HG03469 (cell line): ENCODE data around the gene DUS3L.
"Not testable (repeated sequence)": the region's sequence is repeated elsewhere in the genome, so short reads cannot be mapped to it uniquely, and the experiment has no call there.

Experiments
- ATAC-seq: cut with Tn5 transposase; IDR thresholded peaks from one replicate; pipeline ENCODE4 v1.9.1; 2021; ENCODE audit warnings: mild to moderate bottlenecking, moderate library complexity, moderate number of reproducible peaks; ENCODE audit not compliant: unreplicated experiment

DUS3L gene

GRCh38 chr19:5801796-5802619, 11.0 kb upstream of the DUS3L start:
- ATAC-seq = no peak

- ATAC-seq = no peak
Measured at GRCh38 chr19:5800361-5801270, 9.7 kb upstream of the DUS3L start.

GRCh38 chr19:5799247-5800241, 8.6 kb upstream of the DUS3L start:
- no peak for ATAC-seq

GRCh38 chr19:5798244-5798643, 7.3 kb upstream of the DUS3L start:
- no peak for ATAC-seq

- ATAC-seq = no peak
Measured at GRCh38 chr19:5795382-5795919, 4.5 kb upstream of the DUS3L start.

GRCh38 chr19:5793188-5793587, 2.2 kb upstream of the DUS3L start:
- ATAC-seq = no peak

GRCh38 chr19:5792224-5792623, 1.3 kb upstream of the DUS3L start:
- no peak for ATAC-seq

GRCh38 chr19:5789886-5790558, 941 bp downstream of the DUS3L start:
- ATAC-seq = no peak

GRCh38 chr19:5789351-5789761, 1.6 kb downstream of the DUS3L start:
- no peak for ATAC-seq

GRCh38 chr19:5788422-5788821, 2.5 kb downstream of the DUS3L start:
- no peak for ATAC-seq

GRCh38 chr19:5787409-5788182, 3.4 kb downstream of the DUS3L start:
- ATAC-seq = no peak

GRCh38 chr19:5786593-5787408, 4.2 kb downstream of the DUS3L start:
- no peak for ATAC-seq

- ATAC-seq = no peak
Measured at GRCh38 chr19:5785423-5785822, 5.5 kb downstream of the DUS3L start.

- ATAC-seq = no peak
Measured at GRCh38 chr19:5784581-5785147, 6.3 kb downstream of the DUS3L start, which contains the start of gene PRR22. Gene PRR22, minus strand, starts transcription at chr19:5784746. Its CDS starts 86 bp downstream, at chr19:5784660.

GRCh38 chr19:5782945-5783919, 7.7 kb downstream of the DUS3L start:
- no peak for ATAC-seq

- ATAC-seq = no peak
Measured at GRCh38 chr19:5782322-5782721, 8.6 kb downstream of the DUS3L start.

GRCh38 chr19:5780916-5781315, 10.0 kb downstream of the DUS3L start:
- not testable (repeated sequence) for ATAC-seq
